IMR-90 (cell line): ENCODE data around the gene PILRA. TPM values are rescaled to one million over a fixed set of nuclear protein-coding genes. Genes with fewer than 3 reads are reported as not detected.

Experiments
- ATAC-seq: fragments of 200-7000 bp; cut with Tn5 transposase; 2 replicates; pipeline ENCODE4 v1.9.1; 2020; ENCODE audit warnings: low read depth, mild to moderate bottlenecking, moderate library complexity
- BruUV-seq: library from RNA; stranded (reverse); fragments of 400-500 nt; replicated peaks from 2 replicates; lab custom pipeline; 2021; lab: Mats Ljungman, UMichigan
- CTCF ChIA-PET: fragments of 300-600 bp; formaldehyde crosslinking; extraction: SDS; loops from one replicate; lab custom pipeline; 2021; ENCODE audit warnings: antibody characterized with exemption; lab: Yijun Ruan, JAX
- POLR2A ChIA-PET: fragments of 300-600 bp; sonication (Branson Sonifier 250); formaldehyde crosslinking; loops from one replicate; lab custom pipeline; 2022; ENCODE audit warnings: antibody characterized with exemption; ENCODE audit not compliant: unreplicated experiment; lab: Charles Lee
- DNase-seq: peaks from one replicate; pipeline ENCODE4 v3.0.0; 2013
- H2AFZ ChIP-seq: replicated peaks from 2 replicates; pipeline ENCODE3; 2013; ENCODE audit warnings: low read length, mild to moderate bottlenecking; ENCODE audit not compliant: poor library complexity
- H2AK5ac ChIP-seq: 2 replicates; pipeline ENCODE4 v1.6.1; 2013; ENCODE audit warnings: low read depth, low read length, inconsistent platforms
- H2AK9ac ChIP-seq: replicated peaks from 2 replicates; pipeline ENCODE3; 2013; ENCODE audit warnings: mild to moderate bottlenecking, low read depth, low read length, moderate library complexity; ENCODE audit not compliant: poor library complexity
- H2BK120ac ChIP-seq: 2 replicates; pipeline ENCODE4 v1.6.1; 2013; ENCODE audit warnings: low read depth, low read length, inconsistent platforms
- H2BK15ac ChIP-seq: 3 replicates; pipeline ENCODE4 v1.6.1; 2013; ENCODE audit warnings: low read depth, low read length, inconsistent platforms
- H2BK20ac ChIP-seq: 2 replicates; pipeline ENCODE4 v1.6.1; 2013; ENCODE audit warnings: low read depth, mild to moderate bottlenecking, inconsistent platforms, low read length, moderate library complexity
- H2BK5ac ChIP-seq: 2 replicates; pipeline ENCODE4 v1.6.1; 2013; ENCODE audit warnings: mild to moderate bottlenecking, low read depth, low read length, inconsistent platforms; ENCODE audit not compliant: poor library complexity, severe bottlenecking
- H3K14ac ChIP-seq: replicated peaks from 2 replicates; pipeline ENCODE4 v1.6.1; 2013; ENCODE audit warnings: low read depth, low read length, inconsistent platforms
- H3K18ac ChIP-seq: 2 replicates; pipeline ENCODE4 v1.6.1; 2013; ENCODE audit warnings: low read depth, low read length, control low read depth
- H3K23ac ChIP-seq: 2 replicates; pipeline ENCODE4 v1.6.1; 2013; ENCODE audit warnings: low read depth, low read length, inconsistent platforms
- H3K27ac ChIP-seq: 2 replicates; pipeline ENCODE4 v1.5.1; 2013; ENCODE audit warnings: mild to moderate bottlenecking, control low read depth, low read length; ENCODE audit not compliant: insufficient read depth
- H3K27me3 ChIP-seq: 2 replicates; pipeline ENCODE4 v1.6.1; 2013; ENCODE audit warnings: low read length; ENCODE audit not compliant: control insufficient read depth, insufficient read depth
- H3K36me3 ChIP-seq: 2 replicates; pipeline ENCODE4 v1.6.1; 2013; ENCODE audit warnings: low read length, mixed read lengths; ENCODE audit not compliant: control insufficient read depth, insufficient read depth
- H3K4ac ChIP-seq: 2 replicates; pipeline ENCODE4 v1.6.1; 2013; ENCODE audit warnings: low read depth, low read length, inconsistent platforms
- H3K4me1 ChIP-seq: 2 replicates; pipeline ENCODE4 v1.6.1; 2013; ENCODE audit warnings: low read length, mixed read lengths; ENCODE audit not compliant: control insufficient read depth, insufficient read depth
- H3K4me2 ChIP-seq: 2 replicates; pipeline ENCODE4 v1.6.1; 2013; ENCODE audit warnings: low read depth, mild to moderate bottlenecking, control low read depth, low read length, moderate library complexity
- H3K4me3 ChIP-seq: 2 replicates; pipeline ENCODE4 v1.5.1; 2013; ENCODE audit warnings: low read depth, mild to moderate bottlenecking, control low read depth, low read length, moderate library complexity; ENCODE audit not compliant: insufficient read depth
- H3K56ac ChIP-seq: 2 replicates; pipeline ENCODE4 v1.6.1; 2013; ENCODE audit warnings: low read length, inconsistent platforms; ENCODE audit not compliant: insufficient read depth; ENCODE audit errors: extremely low read depth
- H3K79me1 ChIP-seq, 2 experiments: 2 replicates each; pipeline ENCODE4 v1.6.1; 2013; ENCODE audit warnings: low read length in 2 of 2, inconsistent platforms in 1 of 2, low read depth in 1 of 2
- H3K9ac ChIP-seq: 2 replicates; pipeline ENCODE4 v1.6.1; 2013; ENCODE audit warnings: low read depth, low read length, control low read depth
- H3K9me1 ChIP-seq: 2 replicates; pipeline ENCODE4 v1.6.1; 2013; ENCODE audit warnings: low read length, inconsistent platforms; ENCODE audit not compliant: insufficient read depth
- H3K9me3 ChIP-seq: 2 replicates; pipeline ENCODE4 v1.6.1; 2013; ENCODE audit warnings: low read length; ENCODE audit not compliant: control insufficient read depth, insufficient read depth
- H4K20me1 ChIP-seq: 2 replicates; pipeline ENCODE4 v1.6.1; 2013; ENCODE audit warnings: low read length, inconsistent platforms; ENCODE audit not compliant: insufficient read depth
- H4K5ac ChIP-seq: 2 replicates; pipeline ENCODE4 v1.6.1; 2013; ENCODE audit warnings: mild to moderate bottlenecking, low read depth, low read length, control low read depth
- H4K8ac ChIP-seq, 2 experiments: 2 replicates each; pipeline ENCODE4 v1.6.1; 2013; ENCODE audit warnings: low read depth in 2 of 2, low read length in 2 of 2, control low read depth in 1 of 2, inconsistent platforms in 1 of 2
- H4K91ac ChIP-seq: 2 replicates; pipeline ENCODE4 v1.6.1; 2013; ENCODE audit warnings: low read depth, low read length, inconsistent platforms; ENCODE audit not compliant: insufficient read depth
- BHLHE40 ChIP-seq: fragments of 150-350 bp; IDR thresholded peaks from 2 replicates; pipeline ENCODE4 v1.6.1; 2016; ENCODE audit warnings: mild to moderate bottlenecking, low read depth, low read length
- NFE2L2 ChIP-seq: fragments of 150-350 bp; IDR thresholded peaks from 2 replicates; pipeline ENCODE4 v1.6.1; 2016; ENCODE audit warnings: low read depth, mild to moderate bottlenecking, low read length
- RFX5 ChIP-seq: IDR thresholded peaks from 2 replicates; pipeline ENCODE4 v1.8.0; 2012; ENCODE audit warnings: low read depth, mild to moderate bottlenecking, low read length, moderate library complexity
- USF2 ChIP-seq: fragments of 150-350 bp; IDR thresholded peaks from 2 replicates; pipeline ENCODE4 v1.6.1; 2017; ENCODE audit warnings: mild to moderate bottlenecking, antibody characterized with exemption, low read length, low read depth
- WGBS, 2 experiments: methylation state at CpG; one replicate each; pipeline versions ENCODE4 v1.1.5 to v1.1.7; 2013; ENCODE audit warnings: missing lambda C conversion rate in 2 of 2; ENCODE audit not compliant: insufficient read length in 1 of 2; ENCODE audit errors: extremely low coverage in 2 of 2; 5-methylcytosine and 5-hydroxymethylcytosine counted together
- dilution Hi-C: fragments of 300-500 bp; cut with HindIII; formaldehyde crosslinking; loops from one replicate; pipeline ENCODE4 v1.14.3; 2018; ENCODE audit warnings: low sequenced_read_pairs; ENCODE audit not compliant: unreplicated experiment
- in situ Hi-C: fragments of 300-500 bp; cut with MboI; formaldehyde crosslinking; loops from 3 replicates; pipeline ENCODE4 v1.14.3; 2019; ENCODE audit warnings: low sequenced_read_pairs, inconsistent platforms, mixed read lengths
- intact Hi-C: fragments of 100-400 bp; cut with micrococcal nuclease; formaldehyde crosslinking; loops from 2 replicates; pipeline ENCODE4 v1.10.0; 2022
- polyA plus RNA-seq, 3 experiments: library from polyadenylated mRNA; depleted of rRNA; stranded (reverse); fragments of >200 nt; gene quantifications; 2 replicates each; pipeline ENCODE4 v1.2.3, GENCODE V29; 2012; ENCODE audit warnings: low replicate concordance in 1 of 3
- total RNA-seq: library from RNA; depleted of rRNA; stranded (reverse); fragments of >200 nt; gene quantifications from 2 replicates; pipeline ENCODE4 v1.2.3, GENCODE V29; 2012

PILRA gene
- total and polyA plus RNA-seq, 2 of the 4 experiments (the other 2 are of a cell fraction), result 0.56 TPM; not detected in 1

GRCh38 chr7:100444311-100445278, 71.3 kb downstream of the PILRA start:
- dilution Hi-C loops, result no loop called here
- Histone ChIP-seq H2BK20ac (peak overlapping the region; percentile 57), H3K4me3 (no peak overlapping the region), H3K9ac (no peak overlapping the region), H2BK5ac (peak overlapping the region; percentile 9), H4K20me1 (no peaks in the 10 kb centered on the region), H3K4me2 (no peak overlapping the region), H4K5ac (peak overlapping the region; percentile 18), H3K14ac (peak overlapping the region; percentile 47), H3K23ac (peak overlapping the region; percentile 67; the same call in 1 of the 2 replicates), H3K79me1 (peaks cover 0 to 10% of the 10 kb centered on the region in 2 experiments; a peak in 2 of 4 replicates), H3K56ac (no peak overlapping the region), H3K9me3 (no peaks in the 10 kb centered on the region), H3K27me3 (no peaks in the 10 kb centered on the region), H3K27ac (peak overlapping the region; percentile 46), H2AK9ac (peak overlapping the region; percentile 84), H2AFZ (peak overlapping the region; percentile 84), H3K18ac (peak overlapping the region; percentile 76), H3K4me1 (peaks cover 25% of the 10 kb centered on the region), H3K36me3 (no peaks in the 10 kb centered on the region), H2AK5ac (peak overlapping the region; percentile 87), H2BK120ac (peak overlapping the region; percentile 65), H4K8ac (peak overlapping the region; percentile 80 to 86), H4K91ac (peak overlapping the region; percentile 40), H2BK15ac (peak overlapping the region; percentile 38; the same call in 1 of the 3 replicates), H3K9me1 (peaks cover 30% of the 10 kb centered on the region), H3K4ac (peak overlapping the region; percentile 73)
- in situ Hi-C loops, result loop anchor here (25.0 kb wide), 1 partner anchor 668 kb away; no protein-coding TSS in a partner anchor
- ATAC-seq (peak; percentile 27), DNase-seq (peak; percentile 74)
- POLR2A ChIA-PET, result interaction anchor here (1.0 to 1.4 kb wide), 2 partner anchors 13 to 16 kb away, joined by 3 to 5 read pairs; partner anchors contain the start of gene ZCWPW1
- intact Hi-C loops, result no loop called here
- no TSS peak for BruUV-seq
- TF ChIP-seq USF2, result peak; percentile 66
- TF ChIP-seq NFE2L2, result peak; percentile 27; the same call in 1 of the 2 replicates
- TF ChIP-seq RFX5, result no peak
- TF ChIP-seq BHLHE40, result peak; percentile 89
- WGBS, 2 experiments, result 38% methylated on average over 4 of the region's 14 CpGs; no CpG with 5 or more reads in 1 of the 2 experiments
- CTCF ChIA-PET, result interaction anchor here (1.0 kb wide), 1 partner anchor 20 kb away, joined by 5 read pairs; the partner anchor contains the start of gene SPACDR
